ENCODE results near the gene PDZD7. TPM values are rescaled to one million over a fixed set of nuclear protein-coding genes. Genes with fewer than 3 reads are reported as not detected.

PDZD7 gene
- total RNA-seq, 1 donor from 2014 or later, result 0.13 TPM

DNA sequence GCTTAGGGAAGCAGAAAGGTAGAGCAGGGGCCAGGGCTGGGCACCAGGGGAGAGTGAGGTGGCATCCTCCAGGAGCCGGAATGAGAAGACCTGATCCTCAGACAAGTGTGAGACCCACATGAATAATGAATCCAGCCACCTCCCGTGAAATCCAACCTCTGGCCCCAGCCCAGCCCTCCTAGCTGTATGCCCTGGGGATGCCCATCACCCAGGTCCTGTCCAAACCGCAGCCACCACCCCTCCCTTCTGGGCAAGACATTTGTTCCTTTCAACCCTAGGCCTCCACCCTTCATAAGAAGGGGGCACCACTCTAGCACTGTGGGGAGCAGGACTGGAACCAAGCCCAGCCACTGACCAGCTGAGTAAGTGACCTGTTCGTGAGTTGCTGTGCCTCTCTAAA lies 9.7 kb downstream of the PDZD7 start:
- DNase-seq (ENCODE audit: low spot score), result no peak
- no peak for ATAC-seq

DNA sequence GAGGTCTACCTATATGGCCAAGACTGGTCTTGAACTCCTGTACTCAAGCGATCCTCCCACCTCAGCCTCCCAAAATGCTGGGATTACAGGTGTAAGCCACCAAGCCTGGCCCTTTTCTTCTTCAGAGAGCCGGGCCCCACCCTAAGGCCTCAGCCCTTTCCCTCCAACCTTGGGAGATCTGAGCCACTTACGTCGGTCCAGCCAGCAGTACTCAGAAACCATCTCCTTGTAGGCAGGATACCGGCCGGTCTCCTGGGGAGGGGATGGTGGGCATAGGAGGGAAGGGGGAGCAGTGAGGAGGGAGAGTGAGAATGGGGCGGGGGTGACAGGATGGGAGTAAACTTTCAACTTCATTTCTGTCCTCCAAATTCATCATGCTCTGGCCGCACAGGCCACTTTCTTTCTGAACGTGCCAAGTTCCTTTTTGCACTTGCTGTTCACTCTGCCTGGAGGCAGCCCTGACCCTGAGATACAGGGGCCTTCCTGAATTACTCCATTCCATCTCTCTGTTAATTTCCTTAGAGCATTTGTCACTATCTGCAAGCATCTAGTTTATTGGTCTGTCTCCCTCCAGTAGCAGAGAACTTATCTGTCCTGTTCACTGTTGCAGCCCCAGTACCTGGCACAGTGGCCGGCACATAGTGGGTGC lies 10.4 kb downstream of the PDZD7 start:
- DNase-seq (ENCODE audit: low spot score), result no peak
- ATAC-seq, result no peak

DNA sequence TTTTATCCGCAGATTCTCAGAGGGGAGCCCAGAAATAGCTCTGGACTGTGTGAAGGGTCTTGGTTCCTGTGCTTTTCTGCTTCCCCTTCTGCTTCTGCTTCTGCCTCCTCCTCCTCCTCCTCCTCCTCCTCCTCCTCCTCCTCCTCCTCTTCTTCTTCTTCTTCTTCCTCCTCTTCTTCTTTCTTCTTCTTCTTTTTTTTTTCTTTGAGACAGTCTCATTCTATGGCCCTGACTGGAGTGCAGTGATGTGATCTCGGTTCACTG lies 11.6 kb downstream of the PDZD7 start:
- DNase-seq (ENCODE audit: low spot score) (no peak), ATAC-seq (no peak)

- ATAC-seq (peak; percentile 70), DNase-seq (ENCODE audit: low spot score) (peak; percentile 67)
Observed at GRCh38 chr10:101018600-101019439, 12.1 kb downstream of the PDZD7 start.

- ATAC-seq, result no peak
- no peak for DNase-seq (ENCODE audit: low spot score)
Observed at GRCh38 chr10:101018118-101018599, 12.8 kb downstream of the PDZD7 start.

- ATAC-seq, result no peak
- DNase-seq (ENCODE audit: low spot score), result no peak
Observed at GRCh38 chr10:101016814-101017213, 14.1 kb downstream of the PDZD7 start.

DNA sequence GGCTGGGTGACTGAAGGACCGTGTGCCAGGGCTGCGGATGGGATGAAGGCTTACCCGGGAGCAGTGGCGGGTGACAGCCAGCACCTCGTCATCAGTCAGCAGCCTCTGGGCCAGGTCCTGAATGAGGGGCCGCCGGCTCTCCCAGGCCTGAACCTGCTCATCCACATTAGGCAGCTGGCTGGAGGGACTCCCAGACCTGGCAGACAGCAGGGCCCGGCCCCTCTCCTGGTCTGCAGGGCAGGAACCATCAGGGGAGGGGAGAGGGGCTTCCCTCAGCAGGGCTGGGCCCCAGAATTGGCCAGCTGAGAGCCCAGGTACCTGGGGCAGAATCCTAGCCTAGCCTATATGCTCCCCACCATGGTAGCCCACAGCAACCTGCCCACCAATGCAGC lies 15.4 kb downstream of the PDZD7 start:
- no peak for DNase-seq (ENCODE audit: low spot score)

GRCh38 chr10:101014966-101015581 lies 15.9 kb downstream of the PDZD7 start:
- no peak for DNase-seq (ENCODE audit: low spot score)
- ATAC-seq, result no peak

More for the DNA sequence above, 15.4 kb downstream of the PDZD7 start:
- ATAC-seq, result no peak

GRCh38 chr10:101014230-101014884 lies 16.6 kb downstream of the PDZD7 start:
- ATAC-seq (peak; percentile 86), DNase-seq (ENCODE audit: low spot score) (peak; percentile 81)

- ATAC-seq (no peak), DNase-seq (ENCODE audit: low spot score) (no peak)
Observed at GRCh38 chr10:101013365-101013825, 17.5 kb downstream of the PDZD7 start.

DNA sequence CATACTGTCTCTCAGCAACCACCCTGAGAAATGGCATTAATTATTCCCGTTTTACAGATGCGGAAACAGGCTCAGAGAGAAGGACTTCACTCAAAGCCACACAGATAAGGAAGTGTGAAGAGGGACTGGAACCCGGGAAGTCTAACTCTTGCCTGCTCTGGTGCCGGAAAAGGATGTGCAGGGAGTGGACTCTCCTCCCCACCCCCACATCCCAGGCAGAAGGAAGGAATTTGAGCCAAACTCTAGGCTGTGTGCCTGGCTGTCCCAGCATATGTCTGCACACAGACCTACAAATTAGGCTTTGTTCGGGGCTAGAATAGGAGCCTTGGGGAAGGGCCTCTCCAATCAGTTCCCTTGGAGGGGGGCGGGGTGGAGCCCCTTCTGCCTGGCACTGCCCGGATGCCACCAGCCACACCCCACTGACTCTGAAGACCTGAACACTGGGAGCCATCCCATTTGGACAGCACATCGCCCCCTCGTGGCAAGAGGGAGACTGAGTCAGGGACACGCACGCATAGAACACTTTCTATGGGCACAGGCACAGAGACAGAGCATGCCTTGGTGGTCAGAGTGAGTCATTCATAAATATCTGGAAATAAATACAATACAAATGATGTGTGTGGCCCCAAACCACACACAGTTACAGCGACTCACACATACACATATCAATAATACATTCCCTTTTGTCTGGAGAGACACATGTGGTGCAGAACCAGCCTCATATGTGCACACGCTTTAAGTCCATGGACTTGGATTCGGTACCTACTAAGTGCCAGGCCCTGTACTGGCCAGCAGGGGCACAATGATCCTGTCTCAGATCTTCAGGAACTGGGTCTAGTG lies 18.2 kb downstream of the PDZD7 start:
- ATAC-seq, result peak; percentile 86

GRCh38 chr10:101011517-101012423 lies 19.2 kb downstream of the PDZD7 start:
- no peak for DNase-seq (ENCODE audit: low spot score)
- no peak for ATAC-seq

More for the DNA sequence above, 18.2 kb downstream of the PDZD7 start:
- DNase-seq (ENCODE audit: low spot score), result peak; percentile 81

DNA sequence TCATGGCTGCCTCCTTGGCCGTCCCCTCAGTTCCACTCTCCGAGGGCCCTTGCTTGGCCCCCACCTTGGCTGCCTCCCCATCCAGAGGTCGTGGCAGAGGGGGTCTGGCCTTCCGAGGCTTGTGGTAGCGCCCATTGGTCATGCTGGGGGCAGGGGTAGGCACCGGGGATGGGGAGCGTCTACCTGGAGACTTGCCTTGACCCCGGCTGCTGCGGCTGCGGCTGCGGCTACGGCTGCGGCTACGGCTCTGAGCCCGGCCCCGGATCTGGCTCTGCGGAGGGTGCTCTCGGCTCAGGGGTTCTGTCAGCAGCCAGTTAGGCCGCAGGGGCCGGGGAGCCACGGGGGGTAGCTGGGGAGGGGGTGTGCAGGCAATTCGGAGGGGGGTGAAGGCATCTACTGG lies 20.6 kb downstream of the PDZD7 start:
- no peak for DNase-seq (ENCODE audit: low spot score)
- ATAC-seq, result no peak

- no peak for ATAC-seq
Observed at GRCh38 chr10:101008823-101009423, 22.0 kb downstream of the PDZD7 start.

DNA sequence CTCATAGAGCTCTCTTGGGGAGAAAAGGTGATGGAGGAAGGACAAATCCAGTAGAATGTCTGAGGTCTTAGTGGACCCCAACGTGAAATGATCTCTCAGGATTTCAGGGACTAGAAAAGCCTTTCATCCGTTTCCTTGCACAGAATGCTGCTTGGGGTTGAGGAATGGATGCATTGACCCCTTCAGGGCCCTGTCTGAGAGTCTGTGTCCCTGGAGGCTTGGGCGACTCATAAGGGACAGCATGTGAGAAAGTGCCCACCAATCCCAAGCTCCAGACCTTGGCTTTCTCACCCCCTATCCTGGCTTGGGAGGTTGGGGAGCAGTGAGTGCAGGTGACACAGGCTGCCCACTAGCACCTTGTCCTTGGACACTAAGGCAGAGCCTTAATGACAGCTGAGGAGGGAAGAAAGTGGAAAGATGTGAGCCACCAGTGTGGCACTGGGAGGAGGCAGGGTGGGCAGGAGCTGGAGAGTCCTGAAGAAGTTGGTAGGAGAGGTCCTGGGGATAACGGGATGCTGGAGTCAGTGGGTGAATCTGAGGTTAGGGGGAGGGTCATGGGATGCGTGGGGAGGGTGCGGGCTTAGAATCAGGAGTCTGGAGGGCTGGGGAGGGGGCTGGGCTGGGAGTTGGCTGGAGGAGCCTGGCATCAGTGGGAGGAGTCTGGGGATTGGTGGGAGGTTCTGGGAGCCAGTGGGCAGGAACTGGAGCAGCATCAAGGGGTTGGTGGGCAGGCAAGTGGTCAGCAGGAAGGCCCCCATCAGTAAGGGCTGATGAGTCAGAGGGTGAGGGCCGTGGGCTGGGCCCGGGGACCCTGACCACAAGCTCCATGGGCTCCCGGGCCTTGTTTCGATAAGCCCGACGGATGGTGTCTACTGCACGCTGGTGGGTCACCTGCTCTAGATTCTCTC lies 22.8 kb downstream of the PDZD7 start:
- no peak for DNase-seq (ENCODE audit: low spot score)
- ATAC-seq, result no peak

More at GRCh38 chr10:101008823-101009423, 22.0 kb downstream of the PDZD7 start:
- no peak for DNase-seq (ENCODE audit: low spot score)

- ATAC-seq (no peak), DNase-seq (ENCODE audit: low spot score) (no peak)
Observed at GRCh38 chr10:101007099-101007711, 23.7 kb downstream of the PDZD7 start.

DNA sequence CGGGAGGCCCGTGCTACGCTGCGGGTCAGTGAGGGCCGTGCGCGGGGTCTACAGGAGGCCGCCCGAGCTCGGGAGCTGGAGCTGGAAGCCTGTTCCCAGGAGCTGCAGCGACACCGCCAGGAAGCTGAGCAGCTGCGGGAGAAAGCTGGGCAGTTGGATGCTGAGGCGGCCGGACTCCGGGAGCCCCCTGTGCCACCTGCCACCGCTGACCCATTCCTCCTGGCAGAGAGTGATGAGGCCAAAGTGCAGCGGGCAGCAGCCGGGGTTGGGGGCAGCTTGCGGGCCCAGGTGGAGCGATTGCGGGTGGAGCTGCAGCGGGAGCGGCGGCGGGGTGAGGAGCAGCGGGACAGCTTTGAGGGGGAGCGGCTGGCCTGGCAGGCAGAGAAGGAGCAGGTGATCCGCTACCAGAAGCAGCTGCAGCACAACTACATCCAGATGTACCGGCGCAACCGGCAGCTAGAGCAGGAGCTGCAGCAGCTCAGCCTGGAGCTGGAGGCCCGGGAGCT lies 24.3 kb downstream of the PDZD7 start:
- DNase-seq (ENCODE audit: low spot score), result no peak
- ATAC-seq, result no peak

Data from left lobe of liver (tissue), 2 donors.